ENCODE measurements around the gene SLC4A5.
"Not testable (repeated sequence)": the region's sequence is repeated elsewhere in the genome, so short reads cannot be mapped to it uniquely, and the experiment has no call there.

Gene SLC4A5

GRCh38 chr2:74250189-74250631 is 93.0 kb downstream of the SLC4A5 start:
- no peak for DNase-seq (ENCODE audit: low read depth)
- H3K4me3 ChIP-seq (ENCODE audit: low read depth, low read length) = no peak overlapping the region

DNA sequence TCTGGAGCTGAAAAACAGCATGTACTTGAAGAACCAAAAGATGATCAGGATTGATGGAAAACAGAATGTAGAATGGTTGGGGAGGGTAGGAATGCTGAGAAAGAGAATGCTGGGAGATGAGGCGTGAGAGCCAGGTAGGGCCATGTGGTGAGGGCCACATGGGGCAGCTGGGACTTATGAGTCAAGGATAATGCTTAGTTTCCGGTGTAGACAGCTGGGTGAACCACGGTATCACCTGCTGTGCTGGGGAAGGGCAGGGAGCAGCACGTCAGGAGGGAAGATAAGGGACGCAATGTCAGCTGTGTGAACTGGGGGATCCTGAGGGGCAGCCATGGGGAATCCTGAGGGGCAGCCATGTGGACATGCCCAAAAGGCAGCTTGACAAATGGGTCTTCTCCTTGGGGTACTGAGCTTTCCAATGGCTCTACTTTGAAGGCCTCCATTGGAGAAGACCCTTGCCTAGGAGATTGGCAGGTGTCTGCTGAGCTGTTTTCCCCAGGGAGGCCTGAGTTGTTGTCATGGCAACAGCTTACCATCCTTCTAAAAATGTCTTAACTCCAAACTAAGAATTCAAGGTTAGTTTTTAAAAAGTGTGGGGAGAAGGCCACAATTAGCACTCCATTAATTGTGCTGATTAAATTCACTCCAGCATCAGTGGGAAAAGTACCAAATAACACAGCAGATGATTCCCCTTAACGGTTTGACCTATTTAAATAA is 93.7 kb downstream of the SLC4A5 start:
- H3K4me3 ChIP-seq (ENCODE audit: low read depth, low read length) = no peak overlapping the region
- DNase-seq (ENCODE audit: low read depth) = no peak

- no peak overlapping the region for H3K4me3 ChIP-seq (ENCODE audit: low read depth, low read length)
- no peak for DNase-seq (ENCODE audit: low read depth)
These were observed 96.6 kb downstream of the SLC4A5 start for GRCh38 chr2:74246496-74247195.

DNA sequence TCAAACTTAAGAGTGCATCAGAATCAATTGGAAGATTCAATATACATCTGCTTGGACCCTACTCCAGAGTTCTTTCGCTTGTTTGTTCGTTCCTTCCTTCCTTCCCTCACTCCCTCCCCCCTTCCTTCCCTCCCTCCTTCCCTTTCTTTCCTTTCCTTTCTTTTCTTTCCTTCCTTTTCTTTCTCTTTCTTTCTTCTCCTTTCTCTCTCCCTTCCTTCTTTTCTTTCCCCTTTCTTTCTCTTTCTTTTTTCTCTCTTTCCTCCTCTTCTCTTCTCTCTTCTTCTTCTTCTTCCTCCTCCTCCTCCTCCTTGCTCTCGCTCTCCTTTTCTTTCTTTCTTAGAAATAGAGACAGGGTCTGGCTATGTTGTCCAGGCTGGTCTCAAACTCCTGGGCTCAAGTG is 98.9 kb downstream of the SLC4A5 start:
- DNase-seq (ENCODE audit: low read depth) = no peak

DNA sequence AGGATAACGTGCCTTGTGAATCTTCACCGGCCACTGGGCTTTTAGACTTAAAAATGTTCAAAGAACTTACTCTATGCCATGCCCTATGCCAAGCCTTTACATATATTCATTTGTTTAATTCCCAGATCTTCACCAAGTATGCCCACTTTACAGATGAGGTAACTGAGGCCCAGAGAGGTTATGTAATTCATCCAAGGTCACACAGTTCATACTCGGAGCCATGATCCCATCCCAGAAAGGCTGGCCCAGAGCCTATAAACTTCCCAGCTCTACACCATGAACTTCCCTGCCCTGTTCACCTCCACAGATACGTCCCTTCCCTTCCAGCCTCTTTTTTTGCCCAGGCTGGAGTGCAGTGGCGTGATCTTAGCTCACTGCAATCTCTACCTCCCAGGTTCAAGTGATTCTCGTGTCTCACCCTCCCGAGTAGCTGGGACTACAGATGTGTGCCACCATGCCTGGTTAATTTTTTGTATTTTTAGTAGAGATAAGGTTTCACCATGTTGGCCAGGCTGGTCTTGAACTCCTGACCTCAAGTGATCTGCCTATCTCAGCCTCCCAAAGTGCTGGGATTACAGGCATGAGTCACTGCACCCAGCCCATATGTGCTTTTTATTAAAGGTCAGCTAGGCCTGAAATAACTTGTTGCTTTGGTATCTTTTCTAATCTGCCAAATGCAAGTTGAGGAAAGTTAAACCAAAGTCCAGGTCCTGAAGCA is 100.7 kb downstream of the SLC4A5 start:
- no peak overlapping the region for H3K4me3 ChIP-seq (ENCODE audit: low read depth, low read length)
- DNase-seq (ENCODE audit: low read depth) = no peak

More for the DNA sequence above, 98.9 kb downstream of the SLC4A5 start:
- H3K4me3 ChIP-seq (ENCODE audit: low read depth, low read length) = no peak overlapping the region

DNA sequence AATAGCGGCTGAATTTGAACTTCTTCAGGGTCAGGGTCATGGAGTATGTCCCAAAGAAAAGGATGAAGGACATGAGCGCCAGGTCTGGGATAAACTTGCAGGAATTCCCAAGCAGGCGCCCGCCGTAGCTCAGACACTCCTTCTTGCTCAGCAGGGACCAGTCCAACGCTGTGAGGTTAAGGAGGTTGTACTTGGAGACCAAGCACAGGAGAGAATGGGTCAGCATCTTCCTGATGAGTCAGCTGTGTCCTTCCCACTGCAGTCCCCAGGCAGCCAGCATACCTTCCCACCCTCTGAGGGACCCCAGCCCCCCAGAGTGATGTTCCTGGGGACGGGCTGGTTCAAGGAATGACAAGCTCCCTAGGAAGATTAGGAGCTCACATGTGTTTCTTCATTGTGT is 103.9 kb downstream of the SLC4A5 start:
- no peak for DNase-seq (ENCODE audit: low read depth)
- H3K4me3 ChIP-seq (ENCODE audit: low read depth, low read length) = no peak overlapping the region

DNA sequence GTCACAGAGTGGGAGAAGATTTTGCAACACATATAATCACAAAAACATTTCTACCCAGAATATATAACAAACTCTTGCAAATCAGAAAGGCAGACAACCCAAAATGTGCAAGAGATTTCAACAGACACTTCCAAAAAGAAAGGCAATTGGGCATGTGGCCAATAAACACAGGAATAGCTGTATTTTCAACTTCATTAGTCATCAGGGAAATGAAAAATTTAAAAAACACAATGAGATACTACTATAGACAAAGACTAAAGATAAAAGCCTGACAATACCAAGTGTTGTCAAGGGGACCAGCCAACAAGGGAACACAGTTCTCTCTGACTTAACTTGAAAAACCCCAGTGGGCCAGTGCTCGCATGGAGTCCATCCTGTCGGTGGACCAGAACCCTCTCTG is 104.3 kb downstream of the SLC4A5 start:
- H3K4me3 ChIP-seq (ENCODE audit: low read depth, low read length) = no peak overlapping the region
- peak; percentile 45 for DNase-seq (ENCODE audit: low read depth)

GRCh38 chr2:74235041-74235440 is 108.2 kb downstream of the SLC4A5 start:
- DNase-seq (ENCODE audit: low read depth) = no peak
- H3K4me3 ChIP-seq (ENCODE audit: low read depth, low read length) = no peak overlapping the region

GRCh38 chr2:74233648-74234047 is 109.6 kb downstream of the SLC4A5 start:
- no peak for DNase-seq (ENCODE audit: low read depth)
- H3K4me3 ChIP-seq (ENCODE audit: low read depth, low read length) = no peak overlapping the region

GRCh38 chr2:74232426-74232825 is 110.8 kb downstream of the SLC4A5 start:
- no peak for DNase-seq (ENCODE audit: low read depth)

GRCh38 chr2:74229865-74230264 is 113.4 kb downstream of the SLC4A5 start:
- H3K4me3 ChIP-seq (ENCODE audit: low read depth, low read length); DNase-seq (ENCODE audit: low read depth): not testable (repeated sequence)

More at GRCh38 chr2:74232426-74232825, 110.8 kb downstream of the SLC4A5 start:
- H3K4me3 ChIP-seq (ENCODE audit: low read depth, low read length) = no peak overlapping the region

DNA sequence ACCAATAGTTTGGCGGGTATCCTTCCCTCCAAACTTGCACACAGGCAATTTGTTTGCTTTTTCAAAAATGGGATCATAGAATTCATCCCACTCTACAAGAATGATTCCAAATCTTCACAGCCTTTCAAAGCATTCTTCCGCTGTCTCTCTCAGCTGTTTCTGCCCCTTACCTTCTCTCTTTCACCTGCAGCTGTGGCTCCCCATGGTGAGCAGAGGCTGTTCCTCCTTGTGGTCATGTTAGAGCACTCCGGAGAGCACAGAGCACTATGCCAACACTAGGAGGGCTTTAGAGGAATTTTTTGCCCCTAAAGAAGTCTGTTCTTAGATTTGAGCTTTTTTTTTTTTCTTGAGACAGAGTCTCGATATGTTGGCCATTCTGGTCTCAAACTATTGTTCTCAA is 114.4 kb downstream of the SLC4A5 start:
- no peak overlapping the region for H3K4me3 ChIP-seq (ENCODE audit: low read depth, low read length)
- no peak for DNase-seq (ENCODE audit: low read depth)

DNA sequence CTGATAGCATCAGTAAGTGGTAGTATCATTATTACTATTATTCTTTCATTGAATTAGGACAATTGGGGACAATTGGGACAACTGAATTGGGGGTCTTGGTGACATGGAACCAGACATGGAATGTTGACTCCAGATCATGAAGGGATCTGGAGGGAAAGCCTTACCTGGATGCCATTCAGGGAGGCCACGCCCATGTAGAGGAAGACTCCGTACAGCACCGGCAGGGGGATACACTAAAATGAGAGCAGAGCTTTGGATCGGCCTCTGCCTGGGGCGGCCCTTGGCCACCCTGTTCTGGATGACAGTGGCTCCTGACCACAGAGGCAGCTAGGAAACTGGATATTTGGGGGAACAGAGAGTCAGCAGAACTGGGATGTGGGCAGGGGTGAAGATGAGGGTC is 115.6 kb downstream of the SLC4A5 start:
- DNase-seq (ENCODE audit: low read depth) = no peak
- H3K4me3 ChIP-seq (ENCODE audit: low read depth, low read length) = no peak overlapping the region

DNA sequence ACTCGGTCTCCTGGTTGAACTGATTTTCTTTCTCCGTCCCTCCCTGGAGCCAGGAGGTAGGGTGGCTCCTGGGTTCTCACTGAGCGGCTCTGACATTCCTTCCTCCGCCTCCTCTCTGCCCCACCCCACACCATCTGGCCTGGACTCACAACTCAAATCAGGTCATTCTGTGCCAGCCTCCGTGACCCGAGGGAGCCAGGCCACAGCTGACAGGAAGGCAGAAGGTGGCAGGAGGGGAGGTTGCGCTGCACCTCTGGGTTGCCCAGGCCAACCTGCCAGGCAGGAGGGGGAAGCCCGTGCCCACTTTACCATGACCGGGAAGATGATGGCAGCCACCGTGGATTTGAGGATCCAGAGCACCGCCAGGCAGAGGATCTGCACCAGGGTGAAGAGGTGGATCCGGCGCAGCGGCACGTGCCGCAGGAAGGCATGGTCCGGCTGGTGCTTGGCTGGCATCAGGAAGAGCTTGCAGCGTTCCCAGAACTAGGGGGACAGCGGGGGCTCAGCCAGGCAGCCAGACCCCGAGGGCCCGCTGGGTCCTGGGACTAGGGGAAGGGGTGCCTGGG is 116.5 kb downstream of the SLC4A5 start:
- DNase-seq (ENCODE audit: low read depth) = no peak
- H3K4me3 ChIP-seq (ENCODE audit: low read depth, low read length) = no peak overlapping the region

DNA sequence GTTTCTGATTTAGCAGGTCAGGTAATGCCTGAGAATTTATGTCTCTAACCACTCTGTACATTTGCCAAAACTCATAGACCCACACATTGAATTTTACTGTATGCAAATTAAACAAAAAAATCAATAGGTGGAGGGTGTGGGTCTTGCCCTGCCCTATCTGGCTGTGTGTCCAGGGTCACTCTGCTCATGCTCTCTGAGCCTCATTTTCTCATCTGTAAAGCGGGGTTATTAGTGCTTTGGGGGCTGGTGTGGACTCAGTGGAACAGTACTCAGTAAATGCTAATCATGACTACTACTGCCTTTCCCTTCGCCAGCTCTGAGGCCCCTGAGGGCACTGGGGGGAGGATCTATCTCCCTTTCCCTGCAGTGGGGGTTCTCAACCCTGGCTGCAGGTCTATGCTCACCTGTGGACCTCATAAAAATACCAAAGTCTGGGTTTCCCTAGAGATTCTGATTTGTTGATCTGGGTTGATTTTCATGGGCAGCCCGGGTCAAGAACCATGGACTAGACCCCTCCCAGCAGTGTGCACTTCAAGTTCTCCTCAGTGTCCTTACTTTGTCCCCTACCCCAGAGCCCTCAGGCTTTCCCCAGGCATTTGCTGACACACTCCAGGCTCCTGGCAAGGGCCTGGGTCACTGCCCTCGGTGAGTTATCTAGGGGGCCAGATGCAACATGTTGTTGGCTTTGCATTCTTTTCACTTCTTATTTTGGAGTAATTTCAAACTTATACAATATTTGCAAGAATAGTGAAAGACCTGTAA is 117.3 kb downstream of the SLC4A5 start:
- DNase-seq (ENCODE audit: low read depth) = no peak
- no peak overlapping the region for H3K4me3 ChIP-seq (ENCODE audit: low read depth, low read length)

- DNase-seq (ENCODE audit: low read depth) = no peak
These were observed 119.1 kb downstream of the SLC4A5 start for GRCh38 chr2:74223941-74224770.

GRCh38 chr2:74222300-74222650 is 120.9 kb downstream of the SLC4A5 start:
- DNase-seq (ENCODE audit: low read depth) = no peak
- H3K4me3 ChIP-seq (ENCODE audit: low read depth, low read length) = no peak overlapping the region

More at GRCh38 chr2:74223941-74224770, 119.1 kb downstream of the SLC4A5 start:
- H3K4me3 ChIP-seq (ENCODE audit: low read depth, low read length) = no peak overlapping the region

DNA sequence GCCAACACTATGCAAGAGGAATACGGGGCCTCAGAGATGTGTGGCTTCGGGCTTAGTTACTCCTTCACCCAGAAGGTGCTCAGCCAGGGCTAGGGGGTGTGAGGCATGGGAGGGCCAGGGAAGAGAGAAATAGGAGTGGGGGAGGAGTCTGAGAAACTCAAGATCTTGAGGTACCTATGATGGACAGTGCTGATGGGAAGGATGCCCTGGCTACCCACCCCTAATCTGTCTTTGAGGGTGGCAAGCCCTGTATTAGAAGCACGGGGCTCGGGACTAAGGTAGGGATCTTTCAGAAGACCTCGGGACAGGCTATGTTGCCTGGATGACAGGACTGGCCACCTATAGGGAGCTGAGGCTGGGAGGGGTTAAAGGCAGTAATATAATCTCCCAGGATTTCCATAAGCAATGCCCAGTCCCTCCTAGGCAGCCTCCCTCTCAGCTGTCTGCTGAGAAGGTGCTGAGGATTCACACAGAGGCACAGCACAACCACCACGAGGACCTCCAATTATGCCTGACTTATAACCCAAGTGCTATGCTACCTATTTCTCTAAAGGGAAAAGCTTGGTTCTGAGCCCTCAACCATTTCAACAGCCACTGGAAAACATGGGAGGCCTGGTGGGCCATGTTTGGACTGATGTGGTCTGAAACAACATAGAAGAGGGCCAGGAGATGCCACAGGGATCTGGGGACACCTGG is 121.5 kb downstream of the SLC4A5 start:
- DNase-seq (ENCODE audit: low read depth) = no peak

More for the DNA sequence above, 121.5 kb downstream of the SLC4A5 start:
- no peak overlapping the region for H3K4me3 ChIP-seq (ENCODE audit: low read depth, low read length)

Data from skeletal muscle cell (primary cell).